GF-D8 (cell line): Measurements from ENCODE around the gene RALGPS1.
"Not testable (repeated sequence)": the region's sequence is repeated elsewhere in the genome, so short reads cannot be mapped to it uniquely, and the experiment has no call there.

Experiments
- DNase-seq: peaks from one replicate; lab custom pipeline; 2025; lab: John Stamatoyannopoulos, UW

RALGPS1 gene

DNA sequence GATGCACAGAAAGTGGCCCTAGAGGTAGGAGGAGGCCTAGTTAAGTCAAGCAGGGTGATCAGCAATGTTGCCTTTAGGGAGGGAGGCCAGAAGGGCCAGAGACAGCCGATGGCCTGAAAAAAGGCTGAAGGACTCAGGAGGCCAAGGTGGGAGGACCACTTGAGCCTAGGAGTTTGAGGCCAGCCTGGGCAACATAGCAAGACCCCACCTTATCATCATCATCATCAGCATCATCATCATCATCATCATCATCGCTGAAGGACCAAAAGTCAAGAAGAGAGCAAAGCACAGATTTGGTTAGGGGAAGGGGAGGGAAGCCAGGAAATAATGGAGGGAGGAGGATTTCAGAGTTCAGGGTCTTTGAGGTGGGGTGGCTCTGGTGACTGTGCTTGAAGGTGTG, 74.3 kb downstream of the RALGPS1 start:
- no peak for DNase-seq

DNA sequence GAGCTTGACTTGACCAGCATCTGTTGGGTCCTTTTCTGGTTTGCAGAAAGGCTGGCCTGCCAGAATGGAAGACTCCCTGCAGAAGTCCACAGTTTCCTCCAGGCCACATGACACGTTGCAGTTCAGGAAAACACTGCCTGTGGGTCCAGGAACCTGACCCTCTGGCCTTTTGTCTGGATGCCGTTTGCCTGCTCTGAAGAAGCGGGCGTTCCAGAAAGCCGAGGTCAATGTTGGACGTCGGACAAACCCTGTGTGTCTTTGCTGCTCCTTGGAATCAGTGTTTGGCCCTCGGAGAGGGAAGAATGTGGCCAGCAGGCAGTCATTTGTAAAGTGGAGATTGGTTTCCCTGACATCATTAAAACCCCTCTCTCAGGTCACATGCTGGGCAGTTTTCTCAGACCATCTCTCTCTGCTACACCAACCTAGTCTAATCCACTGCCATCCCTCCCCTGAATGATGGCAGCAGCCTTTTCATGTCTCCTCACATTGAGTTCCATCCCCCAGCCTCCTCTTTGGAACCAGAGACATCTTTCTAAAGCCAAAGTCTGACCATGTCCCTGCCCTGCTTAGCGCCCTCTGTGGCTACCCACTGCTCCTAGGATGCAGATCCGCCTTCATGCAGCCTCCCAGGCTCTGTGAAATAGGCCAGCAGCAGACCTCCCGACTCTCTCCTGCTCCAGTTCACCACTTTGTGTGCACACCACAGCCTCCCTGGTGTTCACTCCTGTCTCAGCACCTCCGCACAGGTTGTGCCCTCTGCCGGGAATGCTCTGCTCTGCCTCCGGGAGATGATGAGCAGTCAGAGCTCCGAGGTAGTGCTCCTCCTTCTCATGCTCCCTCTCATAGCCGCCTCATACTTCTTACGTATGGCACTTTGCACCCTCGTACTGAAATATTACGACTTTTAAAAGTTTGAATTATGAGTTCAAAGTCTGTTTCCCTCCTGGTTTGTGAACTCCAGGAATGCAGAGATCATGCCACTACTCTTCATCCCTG, 75.6 kb downstream of the RALGPS1 start:
- DNase-seq, result no peak

GRCh38 chr9:126991183-126991582, 76.6 kb downstream of the RALGPS1 start:
- DNase-seq, result no peak

DNA sequence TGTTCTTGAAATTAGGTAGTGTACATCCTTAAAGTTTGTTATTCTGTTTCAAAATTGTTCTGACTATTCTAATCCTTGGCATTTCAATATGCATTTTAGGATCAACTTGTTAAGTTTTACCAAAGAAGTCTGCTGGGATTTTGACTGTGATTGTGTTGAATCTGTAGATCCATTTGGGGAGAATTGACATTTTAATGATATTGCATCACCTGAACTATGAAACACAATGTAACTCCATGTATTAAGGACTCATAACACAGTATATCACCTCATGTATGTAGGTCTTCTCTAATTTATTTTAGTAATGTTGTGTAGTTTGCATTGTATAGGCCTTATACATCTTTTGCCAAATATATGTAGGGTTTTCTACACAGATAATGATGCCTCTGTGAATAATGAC, 77.8 kb downstream of the RALGPS1 start:
- no peak for DNase-seq

GRCh38 chr9:126999315-127000068, 84.9 kb downstream of the RALGPS1 start:
- DNase-seq, result no peak

DNA sequence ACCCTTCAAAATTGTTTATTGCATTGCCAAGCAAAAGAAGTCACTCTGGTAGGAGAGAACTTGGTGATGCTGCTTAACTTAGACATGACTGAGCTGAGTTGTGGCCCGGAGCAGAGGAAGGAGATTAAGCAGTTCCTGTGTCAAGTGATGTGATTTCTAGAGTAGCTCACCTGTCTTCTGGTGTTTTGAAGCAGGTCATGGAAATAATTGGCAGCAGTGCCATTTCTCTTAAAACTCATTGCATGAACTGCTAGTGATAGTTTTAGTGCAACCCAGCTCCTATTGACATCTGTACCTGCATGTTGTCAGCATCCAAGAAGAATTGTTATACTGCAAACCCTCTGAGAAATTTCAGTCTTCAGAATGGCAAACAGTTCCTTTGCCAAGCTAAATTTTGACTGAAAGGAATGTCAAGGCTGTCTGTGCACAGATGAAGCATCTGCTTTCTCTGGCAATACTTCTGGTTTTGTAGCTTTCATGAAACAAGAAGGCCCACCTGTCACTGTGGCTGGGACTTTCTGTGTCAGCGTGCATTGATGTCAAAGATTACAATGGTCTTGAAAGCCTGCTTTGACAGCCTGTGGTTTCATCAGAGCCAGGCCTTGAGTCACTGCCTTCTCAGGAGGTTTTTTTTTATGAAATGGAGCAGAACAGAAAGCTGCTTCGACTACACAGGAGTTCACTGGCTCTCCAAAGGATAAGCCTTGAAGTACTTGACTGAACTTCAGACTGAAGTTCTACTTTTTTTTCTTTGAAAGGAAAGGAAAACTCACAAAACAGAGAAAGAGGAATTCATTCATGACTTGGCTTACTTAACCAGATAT, 90.6 kb downstream of the RALGPS1 start:
- DNase-seq, result no peak

GRCh38 chr9:127005770-127006314, 91.3 kb downstream of the RALGPS1 start:
- DNase-seq, result no peak

DNA sequence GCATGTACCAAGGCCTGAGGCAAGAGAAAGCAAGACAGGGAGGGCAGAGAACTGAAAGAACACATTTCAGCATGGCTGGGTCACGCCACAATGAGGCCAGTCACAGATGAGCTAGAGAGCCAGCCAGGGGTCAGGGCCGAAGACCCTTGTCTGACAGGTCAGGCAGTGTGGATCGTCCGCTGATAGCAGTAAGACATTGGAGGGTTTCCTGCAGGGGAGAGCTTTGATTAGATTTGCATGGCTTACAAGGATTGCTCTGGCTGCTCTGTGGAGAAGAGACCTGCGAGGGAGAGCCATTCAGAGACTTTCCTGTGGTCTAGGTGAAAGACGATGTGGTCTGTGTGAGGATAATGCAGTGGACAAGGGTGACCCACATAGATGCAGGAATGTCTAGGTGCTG, 93.1 kb downstream of the RALGPS1 start:
- no peak for DNase-seq

DNA sequence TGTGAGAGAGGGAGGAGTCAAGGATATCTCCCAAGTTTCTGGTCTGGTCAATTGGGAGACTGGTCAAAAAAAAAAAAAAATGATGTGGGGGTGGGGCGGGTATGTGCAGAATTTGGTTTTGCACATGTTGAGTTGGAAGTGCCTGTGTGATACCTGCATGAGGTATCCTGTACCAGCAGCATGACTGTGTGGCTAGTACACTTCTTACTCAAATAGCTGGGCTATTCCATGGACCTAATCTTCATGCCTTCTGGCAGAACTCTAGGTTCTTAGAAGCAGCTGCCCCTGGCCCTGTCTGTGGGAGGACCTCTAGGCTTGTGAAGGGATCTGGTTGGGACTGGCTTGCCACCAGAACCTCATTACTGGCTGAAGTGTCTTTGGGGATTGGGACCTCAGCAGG, 93.5 kb downstream of the RALGPS1 start:
- DNase-seq, result no peak

DNA sequence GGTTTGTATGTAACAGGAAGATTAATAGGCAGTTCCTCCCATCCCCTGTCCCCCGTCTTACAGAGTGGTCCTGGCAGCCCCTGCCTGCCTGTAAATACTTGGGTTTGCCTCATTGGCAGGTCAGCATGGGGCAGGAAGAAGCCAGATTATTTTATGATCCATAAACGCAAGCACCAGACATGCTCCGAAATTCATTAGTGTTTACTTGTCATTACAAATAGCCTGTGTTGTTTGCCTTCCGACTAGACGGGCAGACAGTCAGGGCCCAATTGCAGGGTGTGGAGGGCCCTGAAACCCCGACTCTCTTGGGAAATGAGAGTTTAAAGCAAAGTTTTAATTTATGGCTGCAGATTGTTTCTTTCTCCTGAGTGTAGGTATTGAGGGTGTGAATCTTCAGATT, 97.2 kb downstream of the RALGPS1 start:
- no peak for DNase-seq

- DNase-seq, result no peak
These were observed 97.7 kb downstream of the RALGPS1 start for GRCh38 chr9:127012250-127012649.

DNA sequence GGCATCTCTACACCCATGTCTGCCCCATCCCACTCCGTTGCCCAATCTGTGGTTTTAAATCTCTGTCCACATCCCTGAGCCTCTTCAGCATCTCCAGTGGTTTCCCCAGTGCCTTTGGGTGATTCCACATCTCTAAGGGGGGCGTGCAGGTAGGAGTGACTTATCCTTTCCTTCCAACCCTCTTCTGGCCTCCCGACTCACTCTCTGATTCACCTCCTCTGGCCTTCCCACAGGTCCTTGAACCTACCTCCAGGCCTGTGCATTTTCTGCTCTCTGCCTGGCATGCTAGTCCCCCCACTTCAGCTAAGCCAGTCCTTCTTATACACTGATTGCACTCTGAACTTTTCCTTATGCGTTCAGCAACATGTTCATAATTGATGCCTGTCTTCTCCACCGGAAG, 99.0 kb downstream of the RALGPS1 start:
- DNase-seq, result no peak

DNA sequence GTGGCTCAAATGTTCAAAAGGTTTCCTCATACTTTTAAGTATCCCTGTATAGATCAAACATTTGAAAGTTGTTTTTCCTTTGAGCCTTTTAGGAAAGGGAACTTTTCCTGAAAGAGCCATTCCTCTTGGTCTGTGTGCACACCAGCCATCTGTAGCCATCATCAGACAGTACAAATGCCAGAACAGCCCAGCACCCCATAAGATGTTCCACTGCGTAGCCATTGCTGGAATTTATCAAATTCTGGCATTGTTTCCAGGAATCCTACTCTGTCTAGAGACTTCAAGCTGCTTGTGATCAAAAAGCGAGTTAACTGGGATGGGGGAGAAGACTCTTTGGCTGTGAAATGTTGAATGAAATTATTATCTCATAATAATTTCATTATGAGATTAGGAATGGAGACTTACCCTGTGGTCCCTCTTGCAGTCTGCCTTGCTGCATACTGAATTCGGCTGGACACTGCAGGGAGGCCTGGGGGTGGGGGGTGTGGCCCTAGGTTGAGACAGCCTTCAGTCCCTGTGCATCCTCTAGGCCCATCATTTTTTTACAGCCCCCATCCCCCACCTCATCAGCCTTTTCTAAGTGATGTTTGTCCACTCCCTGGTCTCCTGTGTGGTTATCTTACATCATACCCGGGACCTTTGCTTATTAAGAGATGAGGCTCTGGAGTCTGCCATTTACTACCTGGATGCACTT, 99.8 kb downstream of the RALGPS1 start:
- no peak for DNase-seq

GRCh38 chr9:127014910-127015540, 100.4 kb downstream of the RALGPS1 start:
- no peak for DNase-seq

- no peak for DNase-seq
These were observed 101.4 kb downstream of the RALGPS1 start for GRCh38 chr9:127015921-127016512.

GRCh38 chr9:127017979-127018378, 103.4 kb downstream of the RALGPS1 start:
- not testable (repeated sequence) for DNase-seq

DNA sequence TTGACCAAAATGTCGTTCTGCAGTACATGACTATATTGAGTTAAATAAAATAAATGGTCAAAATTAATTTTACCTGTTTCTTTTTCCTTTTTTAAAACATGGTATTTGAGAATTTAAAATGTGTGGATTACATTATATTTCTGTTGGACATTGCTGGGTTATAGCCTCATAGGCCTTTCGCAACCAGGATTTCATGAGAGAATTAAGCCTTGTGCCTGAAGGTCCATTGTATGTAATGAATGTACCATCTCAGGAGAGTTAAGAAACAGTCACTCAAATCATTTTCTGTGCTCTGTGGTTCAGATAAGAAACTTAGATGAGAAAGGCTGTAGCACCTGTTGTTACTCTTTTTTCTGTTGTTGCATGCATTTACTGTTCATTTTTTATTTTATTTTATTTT, 104.4 kb downstream of the RALGPS1 start:
- no peak for DNase-seq

- no peak for DNase-seq
These were observed 105.6 kb downstream of the RALGPS1 start for GRCh38 chr9:127020036-127020801.

- DNase-seq, result no peak
These were observed 106.2 kb downstream of the RALGPS1 start for GRCh38 chr9:127020802-127021078.
